ENCODE measurements around the gene SPATA13.
"Not testable (repeated sequence)": the region's sequence is repeated elsewhere in the genome, so short reads cannot be mapped to it uniquely, and the experiment has no call there.

SPATA13 gene

GRCh38 chr13:24195626-24196025, 35.1 kb downstream of the SPATA13 start:
- H3K9me3 ChIP-seq (ENCODE audit: control insufficient read depth, insufficient read depth, low read length), result no peaks in the 10 kb centered on the region

DNA sequence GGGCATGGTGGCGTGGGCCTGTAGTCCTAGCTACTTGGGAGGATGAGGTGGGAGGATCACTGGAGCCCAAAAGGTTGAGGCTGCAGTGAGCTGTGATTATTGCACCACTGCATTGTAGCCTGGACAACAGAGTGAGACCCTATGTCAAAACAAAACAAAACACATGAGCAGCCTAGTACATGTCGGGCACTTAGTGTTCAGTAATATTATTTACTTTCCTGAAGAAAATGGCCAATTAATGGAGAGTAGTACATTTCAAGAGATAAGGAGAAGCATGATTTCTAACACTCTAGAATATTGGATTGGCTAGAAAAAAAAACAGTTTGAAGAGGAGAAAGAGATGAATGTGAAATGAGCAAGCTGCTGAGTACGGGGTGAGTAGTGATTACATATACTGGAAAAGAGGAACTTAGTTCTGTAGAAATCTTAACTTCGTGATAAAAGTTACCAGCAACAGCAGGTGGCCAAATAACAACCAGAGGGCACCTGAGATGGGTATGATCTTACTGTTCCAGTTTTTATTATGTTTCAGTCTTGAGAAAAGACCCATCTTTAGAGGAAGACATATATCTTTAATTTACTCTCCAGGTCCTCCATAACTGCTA, 36.2 kb downstream of the SPATA13 start:
- peaks cover 3% of the 10 kb centered on the region; the same call in 1 of the 2 replicates for H3K4me1 ChIP-seq (ENCODE audit: control insufficient read depth, insufficient read depth, low read length)
- H3K27me3 ChIP-seq (ENCODE audit: control insufficient read depth, insufficient read depth, low read length), result no peaks in the 10 kb centered on the region
- WGBS (ENCODE audit: insufficient coverage, insufficient read length), result no CpG with 5 or more reads among the region's 4 CpGs
- H3K27ac ChIP-seq (ENCODE audit: low read length), result no peak overlapping the region
- no peak overlapping the region for H3K4me3 ChIP-seq (ENCODE audit: low read length)
- no peaks in the 10 kb centered on the region for H3K36me3 ChIP-seq (ENCODE audit: control insufficient read depth, insufficient read depth, low read length)
- DNase-seq (ENCODE audit: low read depth, low spot score), result no peak
- H3K9me3 ChIP-seq (ENCODE audit: control insufficient read depth, insufficient read depth, low read length), result no peaks in the 10 kb centered on the region

More at GRCh38 chr13:24195626-24196025, 35.1 kb downstream of the SPATA13 start:
- no peaks in the 10 kb centered on the region for H3K36me3 ChIP-seq (ENCODE audit: control insufficient read depth, insufficient read depth, low read length)
- no CpG with 5 or more reads among the region's 1 CpG for WGBS (ENCODE audit: insufficient coverage, insufficient read length)
- no peak overlapping the region for H3K4me3 ChIP-seq (ENCODE audit: low read length)
- no peak for DNase-seq (ENCODE audit: low read depth, low spot score)
- peaks cover 3% of the 10 kb centered on the region; the same call in 1 of the 2 replicates for H3K4me1 ChIP-seq (ENCODE audit: control insufficient read depth, insufficient read depth, low read length)
- no peaks in the 10 kb centered on the region for H3K27me3 ChIP-seq (ENCODE audit: control insufficient read depth, insufficient read depth, low read length)
- no peak overlapping the region for H3K27ac ChIP-seq (ENCODE audit: low read length)

DNA sequence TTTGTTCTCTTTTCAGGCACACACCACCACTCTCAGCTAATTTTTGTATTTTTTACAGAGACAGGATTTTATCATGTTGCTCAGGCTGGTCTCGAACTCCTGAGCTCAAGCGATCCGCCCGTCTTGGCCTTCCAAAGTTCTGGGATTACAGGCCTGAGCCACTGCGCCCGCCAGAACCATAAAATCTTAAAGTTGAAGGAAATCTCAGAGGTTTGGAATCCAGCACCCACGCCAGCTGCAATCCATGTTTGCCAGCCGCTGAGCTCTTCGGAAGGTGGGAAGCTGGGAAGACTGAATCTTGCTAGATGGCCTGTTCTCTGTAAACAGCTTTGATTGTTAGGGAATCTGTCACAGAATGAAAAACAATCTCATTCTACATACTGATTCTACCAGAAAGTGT, 38.5 kb downstream of the SPATA13 start:
- Histone ChIP-seq H3K4me1 (ENCODE audit: control insufficient read depth, insufficient read depth, low read length) (no peaks in the 10 kb centered on the region), H3K4me3 (ENCODE audit: low read length) (no peak overlapping the region), H3K36me3 (ENCODE audit: control insufficient read depth, insufficient read depth, low read length) (no peaks in the 10 kb centered on the region), H3K27me3 (ENCODE audit: control insufficient read depth, insufficient read depth, low read length) (no peaks in the 10 kb centered on the region), H3K27ac (ENCODE audit: low read length) (no peak overlapping the region), H3K9me3 (ENCODE audit: control insufficient read depth, insufficient read depth, low read length) (no peaks in the 10 kb centered on the region)
- no CpG with 5 or more reads among the region's 9 CpGs for WGBS (ENCODE audit: insufficient coverage, insufficient read length)
- no peak for DNase-seq (ENCODE audit: low read depth, low spot score)

- no peaks in the 10 kb centered on the region for H3K27me3 ChIP-seq (ENCODE audit: control insufficient read depth, insufficient read depth, low read length)
- H3K4me1 ChIP-seq (ENCODE audit: control insufficient read depth, insufficient read depth, low read length), result no peaks in the 10 kb centered on the region
- H3K27ac ChIP-seq (ENCODE audit: low read length), result no peak overlapping the region
- WGBS (ENCODE audit: insufficient coverage, insufficient read length), result no CpG with 5 or more reads among the region's 7 CpGs
- no peaks in the 10 kb centered on the region for H3K9me3 ChIP-seq (ENCODE audit: control insufficient read depth, insufficient read depth, low read length)
- DNase-seq (ENCODE audit: low read depth, low spot score), result no peak
- H3K36me3 ChIP-seq (ENCODE audit: control insufficient read depth, insufficient read depth, low read length), result no peaks in the 10 kb centered on the region
- no peak overlapping the region for H3K4me3 ChIP-seq (ENCODE audit: low read length)
These were observed 41.7 kb downstream of the SPATA13 start for GRCh38 chr13:24202215-24202614.

DNA sequence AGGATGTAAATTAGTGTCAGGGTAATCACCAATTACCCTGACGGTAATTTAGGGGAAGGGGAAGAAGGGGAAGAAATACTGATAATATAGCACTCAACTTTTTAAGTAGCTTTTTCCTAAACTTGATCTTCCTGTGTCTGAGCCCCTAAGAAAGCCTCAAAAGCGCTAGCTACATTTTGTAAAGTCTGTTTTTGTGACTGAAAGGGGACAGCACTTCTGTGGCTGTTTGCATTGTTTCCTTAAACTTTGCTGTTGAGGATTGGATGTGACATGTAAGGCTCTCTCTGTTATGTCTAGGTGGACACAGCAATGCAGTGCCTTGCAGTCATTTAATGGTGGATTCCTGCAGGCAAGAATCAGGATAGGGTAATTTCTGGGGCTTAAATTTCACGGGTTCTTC, 42.8 kb downstream of the SPATA13 start:
- no CpG with 5 or more reads among the region's 3 CpGs for WGBS (ENCODE audit: insufficient coverage, insufficient read length)
- H3K27ac ChIP-seq (ENCODE audit: low read length), result no peak overlapping the region

DNA sequence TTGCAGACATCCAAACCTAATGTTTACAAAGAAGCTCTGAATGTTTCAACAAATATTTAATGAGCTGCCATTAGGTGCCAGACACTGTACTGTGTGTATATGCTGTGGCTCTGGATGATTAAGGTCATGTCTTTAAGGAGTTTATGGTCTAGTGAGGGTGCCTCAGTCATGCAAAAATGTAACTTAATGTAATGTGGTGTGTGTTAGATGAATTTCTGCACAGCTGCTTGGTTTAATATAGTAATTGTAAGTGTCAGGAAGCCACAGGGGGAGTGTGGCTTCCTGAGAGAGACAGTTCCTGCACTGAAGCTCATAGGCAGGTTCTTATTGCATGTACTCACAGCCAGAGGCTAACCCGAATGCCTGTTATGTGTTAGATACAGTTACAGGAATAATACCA, 43.3 kb downstream of the SPATA13 start:
- Histone ChIP-seq H3K9me3 (ENCODE audit: control insufficient read depth, insufficient read depth, low read length) (no peaks in the 10 kb centered on the region), H3K27ac (ENCODE audit: low read length) (no peak overlapping the region), H3K27me3 (ENCODE audit: control insufficient read depth, insufficient read depth, low read length) (no peaks in the 10 kb centered on the region), H3K4me1 (ENCODE audit: control insufficient read depth, insufficient read depth, low read length) (no peaks in the 10 kb centered on the region), H3K36me3 (ENCODE audit: control insufficient read depth, insufficient read depth, low read length) (no peaks in the 10 kb centered on the region), H3K4me3 (ENCODE audit: low read length) (no peak overlapping the region)
- DNase-seq (ENCODE audit: low read depth, low spot score), result no peak
- no CpG with 5 or more reads among the region's 1 CpG for WGBS (ENCODE audit: insufficient coverage, insufficient read length)

More for the DNA sequence above, 42.8 kb downstream of the SPATA13 start:
- Histone ChIP-seq H3K36me3 (ENCODE audit: control insufficient read depth, insufficient read depth, low read length) (no peaks in the 10 kb centered on the region), H3K9me3 (ENCODE audit: control insufficient read depth, insufficient read depth, low read length) (no peaks in the 10 kb centered on the region), H3K27me3 (ENCODE audit: control insufficient read depth, insufficient read depth, low read length) (no peaks in the 10 kb centered on the region), H3K4me1 (ENCODE audit: control insufficient read depth, insufficient read depth, low read length) (no peaks in the 10 kb centered on the region), H3K4me3 (ENCODE audit: low read length) (no peak overlapping the region)
- no peak for DNase-seq (ENCODE audit: low read depth, low spot score)

GRCh38 chr13:24205076-24205475, 44.6 kb downstream of the SPATA13 start:
- H3K27ac ChIP-seq (ENCODE audit: low read length); DNase-seq (ENCODE audit: low read depth, low spot score); H3K4me1 ChIP-seq (ENCODE audit: control insufficient read depth, insufficient read depth, low read length); H3K27me3 ChIP-seq (ENCODE audit: control insufficient read depth, insufficient read depth, low read length); H3K4me3 ChIP-seq (ENCODE audit: low read length); H3K9me3 ChIP-seq (ENCODE audit: control insufficient read depth, insufficient read depth, low read length); H3K36me3 ChIP-seq (ENCODE audit: control insufficient read depth, insufficient read depth, low read length): not testable (repeated sequence)
- no CpG with 5 or more reads among the region's 1 CpG for WGBS (ENCODE audit: insufficient coverage, insufficient read length)

GRCh38 chr13:24207841-24208667, 47.5 kb downstream of the SPATA13 start:
- H3K4me3 ChIP-seq (ENCODE audit: low read length), result no peak overlapping the region
- H3K27ac ChIP-seq (ENCODE audit: low read length), result no peak overlapping the region
- no CpG with 5 or more reads among the region's 7 CpGs for WGBS (ENCODE audit: insufficient coverage, insufficient read length)
- H3K4me1 ChIP-seq (ENCODE audit: control insufficient read depth, insufficient read depth, low read length), result peaks cover 2% of the 10 kb centered on the region; the same call in 1 of the 2 replicates
- no peaks in the 10 kb centered on the region for H3K27me3 ChIP-seq (ENCODE audit: control insufficient read depth, insufficient read depth, low read length)
- no peaks in the 10 kb centered on the region for H3K9me3 ChIP-seq (ENCODE audit: control insufficient read depth, insufficient read depth, low read length)
- no peaks in the 10 kb centered on the region for H3K36me3 ChIP-seq (ENCODE audit: control insufficient read depth, insufficient read depth, low read length)
- no peak for DNase-seq (ENCODE audit: low read depth, low spot score)

DNA sequence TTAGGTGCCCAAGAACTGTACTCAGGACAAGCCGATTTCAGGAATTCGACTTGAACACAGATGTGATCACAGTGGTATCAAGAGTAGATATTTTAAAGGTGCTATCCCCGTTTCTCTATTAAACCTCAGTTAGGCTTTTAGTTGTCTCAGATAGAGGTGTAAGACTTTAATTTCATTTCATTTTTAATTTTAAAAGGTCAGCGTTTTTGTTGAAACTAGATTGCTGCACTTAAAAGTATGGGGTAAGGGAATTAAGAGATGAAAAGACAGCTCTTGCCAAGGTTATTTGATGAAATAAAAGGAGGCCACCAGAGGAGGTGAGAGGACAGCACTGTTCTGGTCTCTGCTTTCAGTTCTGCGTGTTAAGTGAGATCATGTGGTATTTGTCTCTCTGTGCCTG, 48.6 kb downstream of the SPATA13 start:
- Histone ChIP-seq H3K9me3 (ENCODE audit: control insufficient read depth, insufficient read depth, low read length) (no peaks in the 10 kb centered on the region), H3K4me1 (ENCODE audit: control insufficient read depth, insufficient read depth, low read length) (peaks cover 3% of the 10 kb centered on the region), H3K27ac (ENCODE audit: low read length) (no peak overlapping the region), H3K36me3 (ENCODE audit: control insufficient read depth, insufficient read depth, low read length) (no peaks in the 10 kb centered on the region), H3K27me3 (ENCODE audit: control insufficient read depth, insufficient read depth, low read length) (no peaks in the 10 kb centered on the region), H3K4me3 (ENCODE audit: low read length) (no peak overlapping the region)
- DNase-seq (ENCODE audit: low read depth, low spot score), result no peak
- WGBS (ENCODE audit: insufficient coverage, insufficient read length), result no CpG with 5 or more reads among the region's 5 CpGs

DNA sequence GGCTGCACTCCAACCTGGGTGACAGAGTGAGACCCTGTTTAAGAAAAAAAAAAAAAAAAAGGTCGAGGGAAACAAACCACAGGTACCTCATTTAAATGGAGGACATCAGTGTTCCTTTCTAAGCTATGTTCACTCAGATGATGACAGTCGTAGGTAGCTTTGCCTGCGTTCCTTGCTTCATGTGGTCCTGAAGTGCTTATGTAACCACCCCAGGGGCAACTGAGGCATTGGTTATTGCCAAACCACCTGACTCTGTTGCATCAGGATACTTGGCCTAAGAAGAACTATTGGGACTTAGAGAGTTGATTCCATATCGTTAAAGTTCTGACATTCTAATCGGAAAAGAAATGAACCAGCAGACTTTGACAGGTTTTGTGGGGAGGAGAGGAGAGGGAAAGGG, 51.7 kb downstream of the SPATA13 start:
- no CpG with 5 or more reads among the region's 5 CpGs for WGBS (ENCODE audit: insufficient coverage, insufficient read length)

More for the DNA sequence above, 51.7 kb downstream of the SPATA13 start:
- DNase-seq (ENCODE audit: low read depth, low spot score), result no peak
- Histone ChIP-seq H3K36me3 (ENCODE audit: control insufficient read depth, insufficient read depth, low read length) (no peaks in the 10 kb centered on the region), H3K9me3 (ENCODE audit: control insufficient read depth, insufficient read depth, low read length) (no peaks in the 10 kb centered on the region), H3K4me3 (ENCODE audit: low read length) (no peak overlapping the region), H3K4me1 (ENCODE audit: control insufficient read depth, insufficient read depth, low read length) (peaks cover 3% of the 10 kb centered on the region), H3K27me3 (ENCODE audit: control insufficient read depth, insufficient read depth, low read length) (no peaks in the 10 kb centered on the region), H3K27ac (ENCODE audit: low read length) (no peak overlapping the region)

Measured in iPS DF 6.9 (cell line).